GM12875 (cell line): ENCODE data around the gene CORIN.
"Not testable (repeated sequence)": the region's sequence is repeated elsewhere in the genome, so short reads cannot be mapped to it uniquely, and the experiment has no call there.

Experiments used
- H3K4me3 ChIP-seq: one replicate; pipeline ENCODE4 v1.5.1; 2011; ENCODE audit warnings: low read depth, low read length, control low read depth
- CTCF ChIP-seq: IDR thresholded peaks from 2 replicates; pipeline ENCODE4 v1.5.1; 2011; ENCODE audit warnings: low read depth, mild to moderate bottlenecking, control low read depth, inconsistent platforms, low read length, moderate library complexity, borderline replicate concordance; ENCODE audit not compliant: insufficient read depth

CORIN gene

GRCh38 chr4:47692691-47693090, 145.2 kb downstream of the CORIN start:
- TF ChIP-seq CTCF: no peak
- no peak overlapping the region for H3K4me3 ChIP-seq

DNA sequence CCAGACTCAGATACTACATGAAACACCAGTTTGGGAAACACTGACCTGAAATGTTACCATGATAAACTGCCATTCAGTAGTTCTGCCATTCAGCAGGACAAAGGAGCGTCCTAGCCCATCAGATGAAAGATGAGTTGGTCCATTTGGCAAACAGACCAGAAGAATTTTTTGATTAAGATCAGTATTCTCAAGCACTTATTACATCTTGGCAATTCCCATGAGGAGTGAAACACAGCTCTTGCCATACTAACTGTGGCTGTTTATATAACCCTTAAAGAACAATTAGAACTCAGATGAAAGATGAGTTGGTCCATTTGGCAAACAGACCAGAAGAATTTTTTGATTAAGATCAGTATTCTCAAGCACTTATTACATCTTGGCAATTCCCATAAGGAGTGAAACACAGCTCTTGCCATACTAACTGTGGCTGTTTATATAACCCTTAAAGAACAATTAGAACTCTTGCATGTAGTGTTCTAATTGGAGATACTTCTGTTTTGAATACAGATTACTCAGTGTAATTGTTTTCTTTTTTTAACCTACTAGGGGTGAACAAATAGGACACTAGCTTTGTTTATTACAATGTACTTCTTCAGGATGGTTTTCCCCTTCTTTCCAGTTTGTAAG, 146.0 kb downstream of the CORIN start:
- not testable (repeated sequence) for H3K4me3 ChIP-seq

GRCh38 chr4:47690611-47691010, 147.3 kb downstream of the CORIN start:
- H3K4me3 ChIP-seq: no peak overlapping the region
- no peak for TF ChIP-seq CTCF

DNA sequence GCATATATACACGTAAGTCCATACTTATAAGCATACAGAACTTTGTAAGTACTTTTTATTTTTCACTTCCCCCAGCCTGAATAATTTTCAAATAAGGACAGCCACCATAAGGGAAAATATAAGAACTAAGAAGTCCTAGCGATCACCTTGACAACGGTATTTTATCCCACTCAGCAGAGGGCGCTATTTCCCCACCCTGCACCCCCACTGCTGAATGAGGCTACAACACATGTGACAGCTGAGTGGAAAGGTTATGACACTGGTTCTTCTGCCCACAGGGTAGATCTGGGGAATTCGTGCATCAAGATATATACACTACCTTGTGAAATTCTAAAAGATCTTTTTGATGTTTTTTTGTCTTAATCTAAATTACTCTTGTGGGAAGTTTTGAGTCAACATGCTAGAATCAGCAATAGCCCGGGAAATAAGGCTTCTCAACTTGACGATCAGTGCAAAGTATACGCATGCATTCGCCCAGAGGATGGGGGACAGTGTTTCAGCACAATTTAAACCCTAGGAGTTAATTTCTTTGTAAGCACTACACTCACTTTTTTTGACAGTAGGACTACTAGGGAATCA, 151.5 kb downstream of the CORIN start:
- peak; percentile 76 for TF ChIP-seq CTCF
- no peak overlapping the region for H3K4me3 ChIP-seq

DNA sequence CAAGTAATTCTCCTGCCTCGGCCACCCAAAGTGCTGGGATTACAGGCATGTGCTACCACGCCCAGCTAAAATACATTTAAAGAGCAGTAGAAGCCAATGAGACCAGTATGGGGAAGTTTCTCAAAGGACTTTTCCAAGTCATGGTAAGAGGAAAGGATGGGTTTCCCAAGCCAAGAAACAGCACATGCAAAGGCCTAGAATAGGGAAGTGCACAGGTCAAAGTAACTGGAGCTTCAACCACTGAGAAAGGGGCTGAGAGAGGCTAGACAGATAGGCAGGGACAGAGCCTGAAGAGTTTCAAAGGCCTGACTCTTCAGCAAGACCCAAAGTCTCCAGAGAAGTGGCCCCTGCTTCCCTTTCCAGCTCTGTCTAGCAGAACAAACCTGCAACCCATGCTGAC, 162.1 kb downstream of the CORIN start:
- no peak for TF ChIP-seq CTCF
- H3K4me3 ChIP-seq: no peak overlapping the region

DNA sequence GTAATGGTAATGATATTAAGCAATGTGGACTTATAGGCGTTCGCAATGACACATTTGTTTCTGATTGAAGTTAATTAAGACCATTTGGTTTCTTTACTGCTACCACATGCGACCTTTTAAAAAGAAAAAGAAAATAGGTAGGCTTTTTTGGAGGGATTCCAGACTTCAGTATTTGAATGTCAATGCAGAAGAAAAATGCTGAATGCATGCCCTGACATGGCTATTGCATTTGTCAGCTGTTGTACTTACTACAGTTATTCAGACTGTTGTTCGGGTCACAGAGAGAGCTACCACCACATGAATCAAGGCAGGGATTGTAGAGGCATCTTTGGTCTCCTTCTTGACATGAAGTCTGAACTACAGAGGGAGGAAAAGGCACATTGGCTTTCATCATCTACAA, 163.7 kb downstream of the CORIN start:
- no peak overlapping the region for H3K4me3 ChIP-seq
- TF ChIP-seq CTCF: no peak

DNA sequence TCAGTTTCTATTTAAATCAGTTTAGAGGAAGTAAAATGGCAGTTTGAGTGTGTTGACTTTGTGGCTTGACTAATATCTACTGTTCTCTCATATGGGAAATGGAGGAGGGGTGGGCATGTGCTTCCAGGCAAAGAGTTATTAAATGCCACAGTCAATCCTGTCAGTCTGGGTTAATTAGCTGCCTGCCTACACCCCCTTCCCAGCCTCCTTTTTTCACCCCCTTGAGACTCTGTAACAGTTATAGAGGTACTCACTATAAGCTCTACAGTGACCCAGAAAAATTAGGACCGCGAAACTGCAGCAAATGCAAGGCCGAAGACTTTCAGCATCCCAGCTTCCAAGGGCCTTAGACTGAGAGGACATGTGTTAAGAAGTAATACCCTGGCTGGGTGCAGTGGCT, 165.2 kb downstream of the CORIN start:
- no peak for TF ChIP-seq CTCF
- no peak overlapping the region for H3K4me3 ChIP-seq
